Adrenal gland (tissue), 5 donors: Measurements from ENCODE around the gene ITGB3.

ENCODE experiments used
- CTCF ChIP-seq, 6 experiments: fragments of 450-650 bp in 4 of 6; fragments of 200-600 bp in 2 of 6; sonication (generic) in 1 of 6; IDR thresholded peaks; 1 replicate in 5 of 6; 2 replicates in 1 of 6; pipeline versions ENCODE4 v1.5.1 to v1.8.0; 2016 to 2021; ENCODE audit warnings: antibody characterized with exemption in 6 of 6, mild to moderate bottlenecking in 2 of 6, moderate library complexity in 1 of 6
- POLR2A ChIP-seq, 2 donors: fragments of 450-650 bp; IDR thresholded peaks; one replicate each; pipeline ENCODE4 v1.6.1; 2017; ENCODE audit warnings: antibody characterized with exemption in 2 of 2, mild to moderate bottlenecking in 2 of 2, moderate library complexity in 1 of 2
- donor health status: DM: no; HTN: no; CAD: no.

GRCh38 chr17:47287068-47287467 is 33.4 kb downstream of the ITGB3 start:
- TF ChIP-seq POLR2A (IDR thresholded peaks at IDR 0.05) (no peak), CTCF (IDR thresholded peaks at IDR 0.05) (no peak)
